Caco-2 (cell line): Measurements from ENCODE around the gene FBLN5. TPM values are rescaled to one million over a fixed set of nuclear protein-coding genes. Genes with fewer than 3 reads are reported as not detected.

Source experiments
- BruUV-seq: library from RNA; stranded (reverse); fragments of 400-500 nt; replicated peaks from 2 replicates; lab custom pipeline; 2021; lab: Mats Ljungman, UMichigan
- CTCF ChIA-PET: fragments of 300-600 bp; sonication (Branson Sonifier 250); formaldehyde crosslinking; loops from one replicate; lab custom pipeline; 2022; ENCODE audit warnings: antibody characterized with exemption; lab: Charles Lee
- POLR2A ChIA-PET: fragments of 300-600 bp; sonication (Branson Sonifier 250); formaldehyde crosslinking; loops from one replicate; lab custom pipeline; 2022; ENCODE audit warnings: antibody characterized with exemption; lab: Charles Lee
- DNase-seq, 2 experiments: peaks; one replicate each; pipeline versions ENCODE4 v3.0.0 to v3.0.0-alpha.2; 2020 to 2022
- H3K27me3 ChIP-seq: replicated peaks from 2 replicates; pipeline ENCODE4 v1.6.0; 2011; ENCODE audit warnings: low read length; ENCODE audit not compliant: control insufficient read depth, insufficient read depth
- H3K36me3 ChIP-seq: 2 replicates; pipeline ENCODE4 v1.5.1; 2011; ENCODE audit warnings: low read length; ENCODE audit not compliant: control insufficient read depth, insufficient read depth
- H3K4me1 ChIP-seq: fragments of 250-450 bp; sonication (Bioruptor Pico); 2 replicates; pipeline ENCODE4 v1.5.1; 2020; ENCODE audit warnings: mild to moderate bottlenecking
- H3K4me3 ChIP-seq: 2 replicates; pipeline ENCODE4 v1.5.1; 2011; ENCODE audit warnings: low read depth, mild to moderate bottlenecking, control low read depth, low read length
- H3K9me3 ChIP-seq: fragments of 250-450 bp; sonication (Bioruptor Pico); 2 replicates; pipeline ENCODE4 v1.5.1; 2020; ENCODE audit warnings: mild to moderate bottlenecking, moderate library complexity
- H3K27ac Mint-ChIP-seq: one replicate; pipeline ENCODE4 v1.8.0; 2022; ENCODE audit warnings: mixed read lengths; ENCODE audit not compliant: unreplicated experiment
- H3K27me3 Mint-ChIP-seq: one replicate; pipeline ENCODE4 v1.8.0; 2022; ENCODE audit warnings: mixed read lengths; ENCODE audit not compliant: insufficient read depth, unreplicated experiment
- H3K36me3 Mint-ChIP-seq: one replicate; pipeline ENCODE4 v1.8.0; 2022; ENCODE audit warnings: mild to moderate bottlenecking, mixed read lengths; ENCODE audit not compliant: insufficient read depth, unreplicated experiment
- H3K4me1 Mint-ChIP-seq: one replicate; pipeline ENCODE4 v1.8.0; 2022; ENCODE audit warnings: low read depth, mixed read lengths; ENCODE audit not compliant: unreplicated experiment
- H3K4me3 Mint-ChIP-seq: one replicate; pipeline ENCODE4 v1.8.0; 2022; ENCODE audit warnings: mild to moderate bottlenecking, moderate library complexity, mixed read lengths; ENCODE audit not compliant: unreplicated experiment
- H3K9me3 Mint-ChIP-seq: one replicate; pipeline ENCODE4 v1.8.0; 2022; ENCODE audit warnings: mixed read lengths; ENCODE audit not compliant: unreplicated experiment
- intact Hi-C: fragments of 100-400 bp; cut with micrococcal nuclease; formaldehyde crosslinking; loops from one replicate; pipeline ENCODE4 v1.10.0; 2022; ENCODE audit not compliant: unreplicated experiment
- total RNA-seq: library from RNA; stranded (reverse); gene quantifications from 2 replicates; pipeline ENCODE4 v1.2.3, GENCODE V29; 2022
- TF ChIP-seq, protein P1 (sequence below), 2 experiments: fragments of 200-600 bp in 1 of 2; IDR thresholded peaks; 1 replicate in 1 of 2; 2 replicates in 1 of 2; pipeline versions ENCODE4 v1.5.1 to v1.8.0; 2011 to 2022; ENCODE audit warnings: antibody characterized with exemption in 1 of 2, control low read depth in 1 of 2, inconsistent platforms in 1 of 2, low read depth in 1 of 2, low read length in 1 of 2, mild to moderate bottlenecking in 1 of 2, moderate library complexity in 1 of 2; ENCODE audit not compliant: insufficient read depth in 1 of 2, severe bottlenecking in 1 of 2, unreplicated experiment in 1 of 2

The FBLN5 gene
- total RNA-seq, 1 experiment from 2014 or later = 13.9 TPM

- Mint-ChIP-seq H3K4me1 (no peaks in the 10 kb centered on the region), H3K9me3 (no peaks in the 10 kb centered on the region), H3K36me3 (peaks cover 18% of the 10 kb centered on the region), H3K4me3 (no peak overlapping the region), H3K27me3 (no peaks in the 10 kb centered on the region), H3K27ac (no peak overlapping the region)
- Histone ChIP-seq H3K27me3 (no peaks in the 10 kb centered on the region), H3K4me3 (no peak overlapping the region), H3K4me1 (no peaks in the 10 kb centered on the region), H3K9me3 (no peaks in the 10 kb centered on the region), H3K36me3 (no peaks in the 10 kb centered on the region)
- intact Hi-C loops = no loop called here
- TF ChIP-seq, protein P1, sequence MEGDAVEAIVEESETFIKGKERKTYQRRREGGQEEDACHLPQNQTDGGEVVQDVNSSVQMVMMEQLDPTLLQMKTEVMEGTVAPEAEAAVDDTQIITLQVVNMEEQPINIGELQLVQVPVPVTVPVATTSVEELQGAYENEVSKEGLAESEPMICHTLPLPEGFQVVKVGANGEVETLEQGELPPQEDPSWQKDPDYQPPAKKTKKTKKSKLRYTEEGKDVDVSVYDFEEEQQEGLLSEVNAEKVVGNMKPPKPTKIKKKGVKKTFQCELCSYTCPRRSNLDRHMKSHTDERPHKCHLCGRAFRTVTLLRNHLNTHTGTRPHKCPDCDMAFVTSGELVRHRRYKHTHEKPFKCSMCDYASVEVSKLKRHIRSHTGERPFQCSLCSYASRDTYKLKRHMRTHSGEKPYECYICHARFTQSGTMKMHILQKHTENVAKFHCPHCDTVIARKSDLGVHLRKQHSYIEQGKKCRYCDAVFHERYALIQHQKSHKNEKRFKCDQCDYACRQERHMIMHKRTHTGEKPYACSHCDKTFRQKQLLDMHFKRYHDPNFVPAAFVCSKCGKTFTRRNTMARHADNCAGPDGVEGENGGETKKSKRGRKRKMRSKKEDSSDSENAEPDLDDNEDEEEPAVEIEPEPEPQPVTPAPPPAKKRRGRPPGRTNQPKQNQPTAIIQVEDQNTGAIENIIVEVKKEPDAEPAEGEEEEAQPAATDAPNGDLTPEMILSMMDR (IDR thresholded peaks at IDR 0.05; ENCODE audit: insufficient read depth in 1 of 2, low read depth in 1 of 2, low read length in 1 of 2, severe bottlenecking in 1 of 2, unreplicated experiment in 1 of 2) = no peak
- ChIA-PET CTCF (no interaction called here), POLR2A (no interaction called here)
- no TSS peak for BruUV-seq
- no peak for DNase-seq
These were observed 32.7 kb upstream of the FBLN5 start for GRCh38 chr14:91980157-91980556.

DNA sequence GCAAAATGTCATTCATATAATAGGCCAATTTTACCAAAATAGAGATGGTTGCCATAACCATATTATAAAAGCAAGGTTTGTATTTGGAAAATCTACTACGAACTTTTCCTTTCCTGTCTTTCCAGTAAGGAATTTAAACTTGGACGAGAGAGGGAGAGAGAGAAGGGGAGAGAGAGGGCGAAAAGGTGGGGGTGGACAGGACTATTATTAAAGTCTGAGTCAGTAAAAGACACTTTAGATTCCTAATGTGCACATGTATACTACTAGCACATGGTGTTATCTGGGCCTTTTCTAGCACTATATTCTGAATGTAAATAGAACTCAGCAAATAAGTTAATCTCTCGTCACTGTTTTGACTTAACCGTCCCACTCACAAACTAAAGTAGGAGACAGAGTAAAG is 30.4 kb upstream of the FBLN5 start:
- H3K9me3 ChIP-seq = no peaks in the 10 kb centered on the region
- H3K9me3 Mint-ChIP-seq = no peaks in the 10 kb centered on the region
- peaks cover 9% of the 10 kb centered on the region for H3K36me3 Mint-ChIP-seq
- H3K27me3 Mint-ChIP-seq = no peaks in the 10 kb centered on the region
- H3K4me1 ChIP-seq = no peaks in the 10 kb centered on the region
- DNase-seq = no peak
- H3K4me3 ChIP-seq = no peak overlapping the region
- intact Hi-C loops = no loop called here
- H3K27ac Mint-ChIP-seq = no peak overlapping the region
- TF ChIP-seq, protein P1 (IDR thresholded peaks at IDR 0.05; ENCODE audit: insufficient read depth in 1 of 2, low read depth in 1 of 2, low read length in 1 of 2, severe bottlenecking in 1 of 2, unreplicated experiment in 1 of 2) = no peak
- H3K36me3 ChIP-seq = no peaks in the 10 kb centered on the region
- H3K4me1 Mint-ChIP-seq = no peaks in the 10 kb centered on the region
- ChIA-PET POLR2A (no interaction called here), CTCF (no interaction called here)
- H3K4me3 Mint-ChIP-seq = no peak overlapping the region
- no TSS peak for BruUV-seq
- H3K27me3 ChIP-seq = no peaks in the 10 kb centered on the region

DNA sequence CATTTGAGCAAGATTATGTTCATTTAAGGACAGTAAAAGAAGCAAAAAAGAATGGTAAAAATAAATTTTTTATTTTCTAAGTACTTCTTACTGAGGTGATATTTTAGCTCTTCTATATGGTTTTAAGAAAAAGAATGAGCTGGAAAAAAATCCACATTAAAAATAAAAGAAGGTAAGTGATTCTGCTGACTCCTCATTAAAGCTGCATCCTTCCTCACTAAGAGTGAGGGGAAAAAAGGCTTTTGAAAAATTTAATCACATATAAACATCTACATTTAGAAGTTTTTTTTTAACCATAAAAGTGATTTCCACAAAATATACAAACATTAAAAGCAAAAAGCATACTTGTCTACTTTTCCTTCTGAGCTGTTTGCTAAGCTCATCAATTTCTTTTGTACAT is 28.3 kb upstream of the FBLN5 start:
- intact Hi-C loops = no loop called here
- Mint-ChIP-seq H3K27ac (no peak overlapping the region), H3K4me1 (no peaks in the 10 kb centered on the region), H3K36me3 (peaks cover 6% of the 10 kb centered on the region), H3K27me3 (no peaks in the 10 kb centered on the region), H3K9me3 (no peaks in the 10 kb centered on the region), H3K4me3 (no peak overlapping the region)
- ChIA-PET POLR2A (no interaction called here), CTCF (no interaction called here)
- Histone ChIP-seq H3K27me3 (no peaks in the 10 kb centered on the region), H3K4me1 (no peaks in the 10 kb centered on the region), H3K9me3 (no peaks in the 10 kb centered on the region), H3K4me3 (no peak overlapping the region), H3K36me3 (no peaks in the 10 kb centered on the region)
- TF ChIP-seq, protein P1 (IDR thresholded peaks at IDR 0.05; ENCODE audit: insufficient read depth in 1 of 2, low read depth in 1 of 2, low read length in 1 of 2, severe bottlenecking in 1 of 2, unreplicated experiment in 1 of 2) = no peak
- no peak for DNase-seq
- BruUV-seq = no TSS peak
